8988T (cell line): ENCODE measurements around the gene ATP5PB.

Experiments
- DNase-seq: peaks from one replicate; pipeline ENCODE4 v3.0.0; 2011

Gene ATP5PB

DNA sequence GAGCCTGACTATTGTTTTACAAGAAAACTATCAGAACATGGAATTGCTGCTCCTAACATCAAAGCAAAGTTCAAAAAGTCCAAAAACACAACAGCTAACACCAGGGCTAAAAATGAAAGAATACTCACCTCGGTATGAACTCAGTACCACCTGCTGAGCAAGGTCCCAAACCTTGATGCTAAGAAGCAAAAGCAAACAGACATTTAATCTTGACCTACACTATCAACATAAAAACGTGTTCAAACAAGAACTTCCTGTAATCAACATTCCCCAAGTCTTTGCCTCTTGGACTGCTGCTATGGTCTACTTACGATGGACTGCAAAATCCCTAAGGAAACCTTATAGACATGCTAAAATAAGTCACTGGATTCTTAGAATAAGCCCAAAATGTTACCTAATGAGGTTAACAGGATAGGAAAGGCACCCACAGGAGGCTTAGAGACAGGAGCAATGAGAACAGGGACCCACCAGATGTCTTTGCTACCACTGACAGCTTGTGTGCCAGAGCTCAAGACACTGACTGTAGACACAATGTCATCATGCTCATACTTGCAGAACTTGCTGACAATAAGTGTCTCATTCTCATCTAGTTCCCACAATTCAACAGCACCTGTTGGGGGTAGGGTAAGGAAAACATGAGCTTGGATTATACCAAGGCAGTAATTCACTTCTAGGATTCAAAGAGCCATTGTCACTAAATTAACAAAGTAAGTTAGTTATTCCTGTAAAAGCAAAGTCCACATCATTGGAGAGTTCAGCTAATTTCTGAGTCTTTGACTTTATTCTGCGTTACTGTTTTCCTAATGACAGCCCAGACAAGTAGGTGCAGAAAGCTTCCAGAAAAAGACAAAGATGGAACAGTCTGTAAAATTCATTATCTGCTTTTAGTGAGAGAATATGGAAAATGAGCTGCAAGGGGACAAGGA lies 2.0 kb upstream of the ATP5PB start:
- DNase-seq = no peak

GRCh38 chr1:111448482-111448917 lies 764 bp upstream of the ATP5PB start:
- DNase-seq = no peak

DNA sequence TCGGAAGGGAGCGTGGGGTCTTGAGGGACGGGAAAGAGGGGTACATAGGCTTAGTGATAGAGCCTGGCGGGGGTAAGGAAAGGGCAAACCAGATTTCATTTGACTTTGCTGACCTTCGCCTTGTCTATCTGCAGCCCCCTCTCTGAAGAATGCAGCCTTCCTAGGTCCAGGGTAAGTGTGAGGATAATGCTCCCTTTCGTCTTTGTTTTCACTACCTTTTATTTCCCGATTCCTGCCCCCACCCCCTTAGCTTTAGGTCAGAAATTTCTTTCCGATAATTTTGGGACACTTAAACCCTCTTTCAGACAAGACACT lies 396 bp downstream of the ATP5PB start:
- DNase-seq = no peak

DNA sequence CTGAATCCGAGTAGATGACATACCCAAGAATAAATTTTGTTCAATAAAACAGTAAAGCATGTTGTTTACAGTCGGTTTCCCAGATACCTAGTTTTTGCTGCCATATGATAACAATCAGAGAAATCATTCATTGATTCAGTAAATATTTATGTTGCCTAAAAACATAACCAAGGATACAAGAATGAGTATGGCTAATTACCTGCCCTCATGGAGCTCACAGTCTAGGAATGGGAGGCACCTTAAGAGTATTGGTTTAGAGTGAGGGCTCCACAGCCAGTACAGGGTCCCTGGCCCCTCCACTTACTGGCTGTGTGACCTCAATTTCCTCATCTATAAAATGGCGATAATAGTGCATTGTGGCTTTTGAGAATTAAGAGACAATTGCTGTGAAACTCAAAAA lies 921 bp downstream of the ATP5PB start:
- no peak for DNase-seq

DNA sequence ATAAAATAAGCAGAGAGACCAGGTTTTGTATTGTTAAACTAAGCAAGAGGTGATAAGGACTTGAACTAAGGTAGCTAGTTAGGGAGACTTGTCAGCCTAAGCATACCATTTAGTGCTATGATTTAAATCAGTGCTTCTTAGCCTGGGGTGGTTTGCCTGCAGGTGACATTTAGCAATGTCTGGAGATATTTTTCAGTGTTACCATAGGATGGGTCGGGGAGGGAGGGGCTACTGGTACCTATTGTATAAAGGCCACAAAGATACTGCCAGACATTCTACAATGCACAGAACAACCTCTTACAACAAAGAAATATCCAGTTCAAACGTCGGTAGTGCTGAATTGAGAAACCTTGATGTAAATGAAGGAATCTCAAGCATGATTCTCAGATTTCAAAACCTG lies 3.3 kb downstream of the ATP5PB start:
- no peak for DNase-seq

GRCh38 chr1:111453706-111454105 lies 4.4 kb downstream of the ATP5PB start:
- no peak for DNase-seq

DNA sequence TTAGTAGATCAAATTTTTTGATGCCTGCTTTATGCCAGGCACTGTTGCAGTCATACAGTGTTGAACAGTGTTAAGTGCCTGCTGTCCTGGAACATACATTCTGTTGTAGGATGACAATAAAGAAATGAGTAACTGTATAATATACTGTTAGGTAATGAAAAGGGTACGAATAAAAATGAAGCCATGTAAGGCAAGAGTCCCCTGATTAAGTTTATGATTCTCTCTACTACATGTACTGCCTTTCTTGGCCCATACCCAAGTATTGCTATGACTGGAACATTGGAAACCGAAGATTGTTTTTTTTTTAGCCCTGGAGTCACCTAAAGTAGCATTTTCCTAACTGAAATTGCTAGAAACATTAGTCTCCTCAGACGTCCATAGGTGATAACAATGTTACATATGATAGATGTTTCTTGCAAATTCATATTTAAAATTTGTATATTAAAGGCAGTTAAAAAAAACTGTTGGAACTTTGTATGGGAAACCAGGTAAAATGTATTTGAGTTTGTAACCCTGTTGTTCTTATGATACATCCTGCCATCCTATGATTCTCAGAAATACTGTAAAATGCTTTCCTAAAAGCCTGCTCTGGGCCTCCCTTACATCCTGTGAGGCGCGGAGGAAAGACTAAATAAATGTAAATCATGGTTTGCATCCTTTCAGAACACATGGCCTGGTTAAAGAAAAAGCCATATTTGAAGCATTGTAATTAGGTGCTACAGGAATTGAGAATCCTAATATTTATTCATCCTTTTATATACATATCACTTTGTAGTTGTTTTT lies 5.8 kb downstream of the ATP5PB start:
- DNase-seq = no peak

DNA sequence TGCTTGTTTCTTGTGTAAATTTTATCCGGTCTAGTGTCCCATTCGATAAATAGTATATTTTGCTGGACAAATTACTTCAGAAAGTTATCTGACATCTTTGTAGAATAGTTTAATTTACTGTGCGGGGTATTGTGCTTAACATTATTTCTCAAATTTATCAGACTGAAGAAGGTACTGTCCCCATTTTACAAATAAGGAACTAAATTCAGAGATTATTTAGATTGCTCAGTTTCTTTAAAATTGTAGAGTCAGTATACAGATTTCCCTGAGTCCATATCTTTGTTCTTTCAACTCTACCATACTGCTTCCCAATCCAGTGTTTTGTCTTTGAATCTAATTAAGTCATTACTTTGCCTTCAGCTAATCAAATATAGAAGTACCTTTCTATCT lies 6.4 kb downstream of the ATP5PB start:
- no peak for DNase-seq

DNA sequence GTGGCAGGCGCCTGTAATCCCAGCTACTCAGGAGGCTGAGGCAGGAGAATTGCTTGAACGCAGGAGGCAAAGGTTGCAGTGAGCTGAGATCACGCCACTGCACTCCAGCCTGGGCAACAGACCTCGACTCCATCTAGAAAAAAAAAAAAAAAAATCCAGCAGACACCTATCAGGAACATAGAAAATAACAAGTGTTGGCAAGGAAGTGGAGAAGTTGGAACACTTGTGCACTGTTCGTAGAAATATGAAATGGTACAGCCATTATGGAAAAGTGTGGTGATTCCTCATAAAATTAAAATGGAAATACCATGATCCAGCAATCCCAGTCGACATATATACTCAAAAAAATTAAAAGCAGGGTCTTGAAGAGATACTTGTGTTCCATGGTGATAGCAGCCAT lies 12.5 kb downstream of the ATP5PB start:
- DNase-seq = no peak

DNA sequence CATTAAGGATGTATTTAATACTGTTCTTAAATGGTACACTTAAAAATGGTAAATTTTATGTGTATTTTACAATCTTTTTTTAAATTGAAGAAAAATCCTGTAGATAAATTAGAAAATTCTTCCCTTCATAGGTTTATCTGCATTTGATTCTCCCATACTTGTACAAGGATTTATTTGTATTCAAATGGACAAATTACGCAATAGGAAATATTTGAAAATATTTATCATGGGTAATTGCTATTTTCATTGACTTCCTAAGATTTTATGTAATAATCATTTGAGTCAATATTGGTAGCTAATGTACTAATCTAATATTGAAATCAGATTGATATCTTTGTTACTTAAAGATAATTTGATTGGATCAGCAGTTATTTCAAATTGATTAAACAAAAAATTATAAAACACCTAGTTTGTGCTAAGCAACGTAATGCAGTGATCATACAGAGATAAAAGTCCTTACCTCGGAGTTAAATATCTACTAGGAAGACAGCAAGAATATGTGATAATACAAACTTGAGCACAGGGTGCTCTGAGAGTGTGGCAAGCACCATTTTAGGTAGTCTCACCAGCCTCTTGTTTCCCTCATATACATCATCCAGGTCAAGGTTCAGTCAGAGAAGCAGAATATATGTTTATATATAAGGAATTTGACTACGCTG lies 13.2 kb downstream of the ATP5PB start:
- DNase-seq = no peak

DNA sequence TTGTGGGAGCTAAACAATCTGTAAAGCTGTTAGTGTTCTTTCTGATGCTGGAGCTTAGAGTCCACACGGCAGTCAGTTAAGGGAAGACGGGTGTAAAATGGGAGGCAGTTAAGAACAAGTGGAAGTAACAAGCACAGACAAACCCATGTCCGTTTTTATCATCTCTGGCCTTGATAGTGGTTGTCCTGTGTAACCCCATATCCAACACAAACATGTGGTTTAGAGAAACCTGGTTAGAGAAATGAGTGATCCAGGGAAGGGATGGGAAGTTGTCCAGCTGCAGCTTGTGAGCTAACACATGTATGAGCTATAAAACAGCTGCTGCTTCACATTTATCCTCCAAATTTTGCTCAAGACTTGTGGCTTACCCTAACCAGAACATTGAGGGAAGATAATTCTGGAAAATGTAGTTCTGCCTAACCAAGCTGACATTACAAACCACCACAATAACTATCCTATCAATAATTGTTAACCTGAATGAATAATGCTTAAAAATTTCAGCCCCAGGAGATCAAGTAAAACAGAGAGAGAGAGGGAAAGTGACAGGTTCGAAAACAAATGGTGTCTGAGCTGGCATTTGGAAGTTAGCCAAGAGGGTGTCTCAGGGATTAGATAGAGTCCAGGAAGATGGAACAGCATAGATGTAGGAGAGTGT lies 13.9 kb downstream of the ATP5PB start:
- no peak for DNase-seq

GRCh38 chr1:111465754-111466153 lies 16.5 kb downstream of the ATP5PB start:
- no peak for DNase-seq

DNA sequence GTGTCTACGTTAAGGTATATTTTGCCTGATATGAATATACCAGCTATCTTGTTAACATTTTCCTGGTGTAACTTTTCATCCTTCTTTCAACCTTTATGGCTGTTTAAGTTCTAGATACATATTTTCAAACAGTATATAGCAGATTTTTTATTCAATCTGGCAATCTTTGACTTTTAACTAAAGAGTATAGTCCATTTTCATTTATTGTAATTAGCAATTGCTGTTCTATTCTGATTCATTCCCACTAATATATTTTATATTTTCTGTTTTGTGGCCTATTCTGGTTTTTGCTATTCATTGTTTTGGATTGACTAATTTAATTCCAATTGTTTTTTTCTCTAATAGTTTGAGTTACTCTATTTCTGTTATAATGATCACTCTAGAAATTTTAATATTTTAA lies 17.2 kb downstream of the ATP5PB start:
- no peak for DNase-seq

- no peak for DNase-seq
Observed at GRCh38 chr1:111467865-111468716, 18.8 kb downstream of the ATP5PB start.

- no peak for DNase-seq
Observed at GRCh38 chr1:111468717-111469100, 19.4 kb downstream of the ATP5PB start.

- no peak for DNase-seq
Observed at GRCh38 chr1:111469539-111469938, 20.3 kb downstream of the ATP5PB start.

DNA sequence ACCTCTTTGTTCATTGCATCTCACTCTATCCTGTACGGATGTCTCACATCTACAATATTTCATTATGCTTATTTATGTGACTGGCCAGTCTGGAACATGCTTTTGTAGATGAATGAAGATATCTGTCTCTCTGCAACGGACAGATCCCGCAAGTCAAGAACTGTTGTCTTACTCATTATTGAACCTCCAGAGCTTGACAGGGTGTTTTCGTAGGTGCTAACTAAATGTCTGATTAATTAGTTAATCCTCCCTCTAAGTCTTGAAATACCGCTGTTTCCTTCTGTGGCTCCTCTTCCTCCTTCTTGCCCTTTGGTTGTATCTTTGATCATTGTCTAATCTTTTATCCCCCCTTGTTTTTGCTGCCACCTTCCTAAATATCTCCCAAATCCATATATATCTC lies 21.3 kb downstream of the ATP5PB start:
- no peak for DNase-seq

- DNase-seq = no peak
Observed at GRCh38 chr1:111471012-111471411, 21.7 kb downstream of the ATP5PB start.

GRCh38 chr1:111471538-111471937 lies 22.3 kb downstream of the ATP5PB start:
- no peak for DNase-seq

- DNase-seq = no peak
Observed at GRCh38 chr1:111474106-111474505, 24.8 kb downstream of the ATP5PB start.

DNA sequence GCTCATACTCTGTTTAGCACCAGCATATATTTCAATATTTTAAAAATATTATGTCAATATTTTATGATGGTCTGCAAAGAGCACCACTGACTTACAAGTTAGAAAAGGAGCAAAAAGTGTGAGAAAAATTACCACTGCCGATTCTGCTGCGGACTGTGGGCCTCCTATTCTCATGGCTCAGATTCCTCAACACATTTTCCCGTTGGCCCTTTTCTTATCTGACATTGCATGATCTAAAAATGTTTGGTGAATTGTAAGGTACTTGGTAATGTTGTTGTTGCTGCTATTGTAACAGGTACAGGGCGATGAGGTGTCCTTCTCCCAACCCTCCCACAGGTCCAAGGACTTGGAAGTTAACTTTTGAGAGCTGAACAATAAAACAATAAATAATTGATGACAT lies 25.3 kb downstream of the ATP5PB start:
- no peak for DNase-seq

GRCh38 chr1:111475701-111476100 lies 26.4 kb downstream of the ATP5PB start:
- DNase-seq = no peak
